Fibroblast of lung (primary cell): ENCODE results near the gene CLMN.

ENCODE experiments used
- EZH2 ChIP-seq: IDR thresholded peaks from 2 replicates; pipeline ENCODE4 v1.5.1; 2012; ENCODE audit warnings: low read length, control low read depth, mild to moderate bottlenecking; ENCODE audit errors: missing control alignments
- TF ChIP-seq, protein P1 (sequence below), 2 donors: IDR thresholded peaks in 1 of 2; conservative IDR thresholded peaks in 1 of 2; 1 replicate in 1 of 2; 2 replicates in 1 of 2; pipeline ENCODE4 v1.5.1; 2011 to 2012; ENCODE audit warnings: low read length in 2 of 2, control low read depth in 1 of 2, inconsistent platforms in 1 of 2, low read depth in 1 of 2, mild to moderate bottlenecking in 1 of 2

DNA sequence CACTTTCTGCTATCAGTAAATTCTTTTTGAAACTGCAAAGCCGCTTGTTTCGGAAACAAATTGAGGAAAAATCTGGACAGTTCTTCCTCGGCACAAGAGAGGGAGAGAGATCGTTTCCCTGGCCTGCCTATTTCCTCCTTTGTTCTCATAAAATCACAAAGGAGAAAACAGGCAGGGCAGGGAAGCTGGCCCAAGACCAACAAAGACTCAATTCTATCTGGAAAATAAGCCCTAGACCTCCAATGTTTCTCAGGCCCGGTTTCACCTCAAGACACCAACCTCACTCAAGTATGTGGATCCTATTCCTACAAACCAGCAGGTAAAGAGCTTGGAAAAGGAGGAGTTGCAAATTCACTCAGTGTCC, 181.9 kb downstream of the CLMN start:
- TF ChIP-seq, protein P1, sequence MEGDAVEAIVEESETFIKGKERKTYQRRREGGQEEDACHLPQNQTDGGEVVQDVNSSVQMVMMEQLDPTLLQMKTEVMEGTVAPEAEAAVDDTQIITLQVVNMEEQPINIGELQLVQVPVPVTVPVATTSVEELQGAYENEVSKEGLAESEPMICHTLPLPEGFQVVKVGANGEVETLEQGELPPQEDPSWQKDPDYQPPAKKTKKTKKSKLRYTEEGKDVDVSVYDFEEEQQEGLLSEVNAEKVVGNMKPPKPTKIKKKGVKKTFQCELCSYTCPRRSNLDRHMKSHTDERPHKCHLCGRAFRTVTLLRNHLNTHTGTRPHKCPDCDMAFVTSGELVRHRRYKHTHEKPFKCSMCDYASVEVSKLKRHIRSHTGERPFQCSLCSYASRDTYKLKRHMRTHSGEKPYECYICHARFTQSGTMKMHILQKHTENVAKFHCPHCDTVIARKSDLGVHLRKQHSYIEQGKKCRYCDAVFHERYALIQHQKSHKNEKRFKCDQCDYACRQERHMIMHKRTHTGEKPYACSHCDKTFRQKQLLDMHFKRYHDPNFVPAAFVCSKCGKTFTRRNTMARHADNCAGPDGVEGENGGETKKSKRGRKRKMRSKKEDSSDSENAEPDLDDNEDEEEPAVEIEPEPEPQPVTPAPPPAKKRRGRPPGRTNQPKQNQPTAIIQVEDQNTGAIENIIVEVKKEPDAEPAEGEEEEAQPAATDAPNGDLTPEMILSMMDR (conservative IDR thresholded peaks at IDR 0.05 in 1 of 2, IDR thresholded peaks at IDR 0.05 in 1 of 2; ENCODE audit: low read depth in 1 of 2, low read length in 2 of 2), result no peak
- no peak for TF ChIP-seq EZH2
